ENCODE measurements around the gene P3H4. TPM values are rescaled to one million over a fixed set of nuclear protein-coding genes. Genes with fewer than 3 reads are reported as not detected.
A peak's percentile ranks its signal among the peaks of the same experiment; 100 is the strongest.

Gene P3H4
- total and polyA plus RNA-seq, 10 donors = 3.3 to 7.1 (median 5.8) TPM

- Histone ChIP-seq H3K4me1 (peaks cover 6 to 28% (median 18%) of the 10 kb centered on the region in 6 donors), H3K27ac (no peak overlapping the region), H3K27me3 (replicated peaks in 1 of 7) (no peaks in the 10 kb centered on the region), H3K9me3 (no peaks in the 10 kb centered on the region), H3K4me3 (peak overlapping the region in 1 of 8 donors; percentile 31), H3K36me3 (no peaks in the 10 kb centered on the region)
- 18 to 27% (median 23%) methylated on average over 14 of the region's 14 CpGs for WGBS, 5 donors
- intact Hi-C loops (cut with DNase I; ENCODE audit: low total_unique reads) = loop anchor here (2.0 kb wide), 1 partner anchor 63 kb away; no protein-coding TSS in a partner anchor
- peak; percentile 92 for DNase-seq
- TF ChIP-seq POLR2AphosphoS5 (IDR thresholded peaks at IDR 0.05) (peak in 2 of 3 donors; percentile 29 to 36), POLR2A (IDR thresholded peaks at IDR 0.05) (no peak), CTCF (IDR thresholded peaks at IDR 0.05 in 8 of 11, conservative IDR thresholded peaks at IDR 0.05 in 3 of 11) (peak; percentile 79 to 97 (median 95))
Measured at GRCh38 chr17:41801374-41802271, 10.1 kb downstream of the P3H4 start.

GRCh38 chr17:41800601-41801373, 11.0 kb downstream of the P3H4 start:
- H3K4me1 ChIP-seq = peaks cover 6 to 28% (median 18%) of the 10 kb centered on the region in 6 donors
- no peak overlapping the region for H3K27ac ChIP-seq
- no peaks in the 10 kb centered on the region for H3K27me3 ChIP-seq (replicated peaks in 1 of 7)
- no peak for TF ChIP-seq POLR2AphosphoS5 (IDR thresholded peaks at IDR 0.05)
- no peak for TF ChIP-seq POLR2A (IDR thresholded peaks at IDR 0.05)
- no peak for TF ChIP-seq CTCF (IDR thresholded peaks at IDR 0.05 in 8 of 11, conservative IDR thresholded peaks at IDR 0.05 in 3 of 11)
- H3K9me3 ChIP-seq = no peaks in the 10 kb centered on the region
- no peak overlapping the region for H3K4me3 ChIP-seq
- no peaks in the 10 kb centered on the region for H3K36me3 ChIP-seq
- intact Hi-C loops (cut with DNase I; ENCODE audit: low total_unique reads) = loop anchor here (2.0 kb wide), 1 partner anchor 62 kb away; no protein-coding TSS in a partner anchor
- 49 to 83% (median 69%) methylated on average over 18 of the region's 18 CpGs for WGBS, 5 donors
- DNase-seq = no peak

GRCh38 chr17:41799366-41799765, 12.4 kb downstream of the P3H4 start:
- WGBS, 5 donors = 93 to 96% (median 94%) methylated on average over 8 of the region's 8 CpGs
- Histone ChIP-seq H3K27ac (no peak overlapping the region), H3K4me1 (peaks cover 6 to 28% (median 18%) of the 10 kb centered on the region in 6 donors), H3K9me3 (no peaks in the 10 kb centered on the region), H3K4me3 (no peak overlapping the region), H3K27me3 (replicated peaks in 1 of 7) (no peaks in the 10 kb centered on the region), H3K36me3 (no peaks in the 10 kb centered on the region)
- TF ChIP-seq CTCF (IDR thresholded peaks at IDR 0.05 in 8 of 11, conservative IDR thresholded peaks at IDR 0.05 in 3 of 11) = no peak
- no peak for TF ChIP-seq POLR2A (IDR thresholded peaks at IDR 0.05)
- TF ChIP-seq POLR2AphosphoS5 (IDR thresholded peaks at IDR 0.05) = no peak
- no peak for DNase-seq
- intact Hi-C loops (cut with DNase I; ENCODE audit: low total_unique reads) = no loop called here

Data from spleen (tissue), 11 donors.